ENCODE measurements around the gene ST6GAL1.

- TF ChIP-seq CTCF (conservative IDR thresholded peaks at IDR 0.05; ENCODE audit: low read depth, low read length) = no peak
- TF ChIP-seq POLR2A (IDR thresholded peaks at IDR 0.05; ENCODE audit: low read depth, low read length) = no peak
- TF ChIP-seq MAFK (IDR thresholded peaks at IDR 0.05; ENCODE audit: low read depth, low read length) = no peak
- no peak for TF ChIP-seq USF2 (IDR thresholded peaks at IDR 0.05; ENCODE audit: low read depth, low read length)
- TF ChIP-seq RFX5 (IDR thresholded peaks at IDR 0.05; ENCODE audit: low read depth, low read length) = no peak
- no peak for TF ChIP-seq RCOR1 (IDR thresholded peaks at IDR 0.05; ENCODE audit: insufficient replicate concordance, low read length)
- TF ChIP-seq SMC3 (IDR thresholded peaks at IDR 0.05; ENCODE audit: low read depth, low read length) = no peak
Observed at GRCh38 chr3:186922790-186923189, 7.5 kb upstream of the ST6GAL1 start.
